Measurements from ENCODE around the gene MED4.

The MED4 gene

GRCh38 chr13:48094781-48095502, at the start of gene MED4:
Gene MED4, minus strand, starts transcription at chr13:48095104. Its CDS starts 26 bp downstream, at chr13:48095078.
- peak; percentile 49 for DNase-seq (ENCODE audit: low read depth)

- DNase-seq (ENCODE audit: low read depth): no peak
Observed at GRCh38 chr13:48144413-48145035, 49.6 kb upstream of the MED4 start.

GRCh38 chr13:48142436-48142835, 47.5 kb upstream of the MED4 start:
- DNase-seq (ENCODE audit: low read depth): no peak

- no peak for DNase-seq (ENCODE audit: low read depth)
Observed at GRCh38 chr13:48138270-48138669, 43.4 kb upstream of the MED4 start.

- no peak for DNase-seq (ENCODE audit: low read depth)
Observed at GRCh38 chr13:48132961-48133360, 38.1 kb upstream of the MED4 start.

GRCh38 chr13:48131533-48131932, 36.6 kb upstream of the MED4 start:
- no peak for DNase-seq (ENCODE audit: low read depth)

GRCh38 chr13:48126944-48127830, 32.3 kb upstream of the MED4 start:
- DNase-seq (ENCODE audit: low read depth): no peak

- no peak for DNase-seq (ENCODE audit: low read depth)
Observed at GRCh38 chr13:48125794-48126228, 30.9 kb upstream of the MED4 start.

GRCh38 chr13:48123812-48124211, 28.9 kb upstream of the MED4 start:
- DNase-seq (ENCODE audit: low read depth): no peak

GRCh38 chr13:48121733-48122132, 26.8 kb upstream of the MED4 start:
- DNase-seq (ENCODE audit: low read depth): no peak

- DNase-seq (ENCODE audit: low read depth): no peak
Observed at GRCh38 chr13:48120241-48120640, 25.3 kb upstream of the MED4 start.

- DNase-seq (ENCODE audit: low read depth): no peak
Observed at GRCh38 chr13:48118030-48118429, 23.1 kb upstream of the MED4 start.

- no peak for DNase-seq (ENCODE audit: low read depth)
Observed at GRCh38 chr13:48116808-48117207, 21.9 kb upstream of the MED4 start.

GRCh38 chr13:48113756-48114130, 18.8 kb upstream of the MED4 start:
- DNase-seq (ENCODE audit: low read depth): no peak

- DNase-seq (ENCODE audit: low read depth): no peak
Observed at GRCh38 chr13:48112896-48113755, 18.2 kb upstream of the MED4 start.

- DNase-seq (ENCODE audit: low read depth): no peak
Observed at GRCh38 chr13:48110931-48111721, 16.2 kb upstream of the MED4 start.

- no peak for DNase-seq (ENCODE audit: low read depth)
Observed at GRCh38 chr13:48110132-48110868, 15.4 kb upstream of the MED4 start.

- DNase-seq (ENCODE audit: low read depth): no peak
Observed at GRCh38 chr13:48108106-48108505, 13.2 kb upstream of the MED4 start.

GRCh38 chr13:48097793-48098192, 2.9 kb upstream of the MED4 start:
- DNase-seq (ENCODE audit: low read depth): no peak

GRCh38 chr13:48096670-48097069, 1.8 kb upstream of the MED4 start:
- no peak for DNase-seq (ENCODE audit: low read depth)

All from non-pigmented ciliary epithelial cell (primary cell).